Measurements from ENCODE around the gene LAPTM5.
A peak's percentile ranks its signal among the peaks of the same experiment; 100 is the strongest.

Gene LAPTM5

GRCh38 chr1:30712583-30712982, 45.0 kb downstream of the LAPTM5 start:
- DNase-seq = no peak

- no peak for DNase-seq
Observed at GRCh38 chr1:30710407-30710806, 47.2 kb downstream of the LAPTM5 start.

GRCh38 chr1:30708361-30708728, 49.2 kb downstream of the LAPTM5 start:
- DNase-seq = no peak

- peak; percentile 81 for DNase-seq
Observed at GRCh38 chr1:30707412-30708360, 49.9 kb downstream of the LAPTM5 start.

GRCh38 chr1:30706528-30706927, 51.0 kb downstream of the LAPTM5 start:
- peak; percentile 81 for DNase-seq

GRCh38 chr1:30705698-30706097, 51.9 kb downstream of the LAPTM5 start:
- no peak for DNase-seq

GRCh38 chr1:30704765-30705509, 52.6 kb downstream of the LAPTM5 start:
- no peak for DNase-seq

GRCh38 chr1:30704271-30704670, 53.3 kb downstream of the LAPTM5 start:
- DNase-seq = no peak

- DNase-seq = no peak
Observed at GRCh38 chr1:30702823-30703222, 54.8 kb downstream of the LAPTM5 start.

- no peak for DNase-seq
Observed at GRCh38 chr1:30701258-30701633, 56.3 kb downstream of the LAPTM5 start.

- no peak for DNase-seq
Observed at GRCh38 chr1:30700528-30701257, 56.9 kb downstream of the LAPTM5 start.

GRCh38 chr1:30699762-30700161, 57.8 kb downstream of the LAPTM5 start:
- DNase-seq = no peak

- no peak for DNase-seq
Observed at GRCh38 chr1:30698401-30698981, 59.1 kb downstream of the LAPTM5 start.

- no peak for DNase-seq
Observed at GRCh38 chr1:30697571-30698376, 59.8 kb downstream of the LAPTM5 start.

- no peak for DNase-seq
Observed at GRCh38 chr1:30696831-30697230, 60.7 kb downstream of the LAPTM5 start.

GRCh38 chr1:30695439-30695841, 62.1 kb downstream of the LAPTM5 start:
- no peak for DNase-seq

GRCh38 chr1:30694280-30695175, 63.0 kb downstream of the LAPTM5 start:
- no peak for DNase-seq

- no peak for DNase-seq
Observed at GRCh38 chr1:30693822-30694221, 63.8 kb downstream of the LAPTM5 start.

- no peak for DNase-seq
Observed at GRCh38 chr1:30693366-30693765, 64.2 kb downstream of the LAPTM5 start.

GRCh38 chr1:30692948-30693301, 64.6 kb downstream of the LAPTM5 start:
- DNase-seq = no peak

All from NCI-H1092 (cell line).